IMR-90 (cell line): ENCODE data around the gene NDUFS2. TPM values are rescaled to one million over a fixed set of nuclear protein-coding genes. Genes with fewer than 3 reads are reported as not detected.

Experiments
- ATAC-seq: fragments of 200-7000 bp; cut with Tn5 transposase; 2 replicates; pipeline ENCODE4 v1.9.1; 2020; ENCODE audit warnings: low read depth, mild to moderate bottlenecking, moderate library complexity
- BruUV-seq: library from RNA; stranded (reverse); fragments of 400-500 nt; replicated peaks from 2 replicates; lab custom pipeline; 2021; lab: Mats Ljungman, UMichigan
- CTCF ChIA-PET: fragments of 300-600 bp; formaldehyde crosslinking; extraction: SDS; loops from one replicate; lab custom pipeline; 2021; ENCODE audit warnings: antibody characterized with exemption; lab: Yijun Ruan, JAX
- POLR2A ChIA-PET: fragments of 300-600 bp; sonication (Branson Sonifier 250); formaldehyde crosslinking; loops from one replicate; lab custom pipeline; 2022; ENCODE audit warnings: antibody characterized with exemption; ENCODE audit not compliant: unreplicated experiment; lab: Charles Lee
- DNase-seq: peaks from one replicate; pipeline ENCODE4 v3.0.0; 2013
- H2AFZ ChIP-seq: replicated peaks from 2 replicates; pipeline ENCODE3; 2013; ENCODE audit warnings: low read length, mild to moderate bottlenecking; ENCODE audit not compliant: poor library complexity
- H2AK5ac ChIP-seq: 2 replicates; pipeline ENCODE4 v1.6.1; 2013; ENCODE audit warnings: low read depth, low read length, inconsistent platforms
- H2AK9ac ChIP-seq: replicated peaks from 2 replicates; pipeline ENCODE3; 2013; ENCODE audit warnings: mild to moderate bottlenecking, low read depth, low read length, moderate library complexity; ENCODE audit not compliant: poor library complexity
- H2BK120ac ChIP-seq: 2 replicates; pipeline ENCODE4 v1.6.1; 2013; ENCODE audit warnings: low read depth, low read length, inconsistent platforms
- H2BK15ac ChIP-seq: 3 replicates; pipeline ENCODE4 v1.6.1; 2013; ENCODE audit warnings: low read depth, low read length, inconsistent platforms
- H2BK20ac ChIP-seq: 2 replicates; pipeline ENCODE4 v1.6.1; 2013; ENCODE audit warnings: low read depth, mild to moderate bottlenecking, inconsistent platforms, low read length, moderate library complexity
- H2BK5ac ChIP-seq: 2 replicates; pipeline ENCODE4 v1.6.1; 2013; ENCODE audit warnings: mild to moderate bottlenecking, low read depth, low read length, inconsistent platforms; ENCODE audit not compliant: poor library complexity, severe bottlenecking
- H3K14ac ChIP-seq: replicated peaks from 2 replicates; pipeline ENCODE4 v1.6.1; 2013; ENCODE audit warnings: low read depth, low read length, inconsistent platforms
- H3K18ac ChIP-seq: 2 replicates; pipeline ENCODE4 v1.6.1; 2013; ENCODE audit warnings: low read depth, low read length, control low read depth
- H3K23ac ChIP-seq: 2 replicates; pipeline ENCODE4 v1.6.1; 2013; ENCODE audit warnings: low read depth, low read length, inconsistent platforms
- H3K27ac ChIP-seq: 2 replicates; pipeline ENCODE4 v1.5.1; 2013; ENCODE audit warnings: mild to moderate bottlenecking, control low read depth, low read length; ENCODE audit not compliant: insufficient read depth
- H3K27me3 ChIP-seq: 2 replicates; pipeline ENCODE4 v1.6.1; 2013; ENCODE audit warnings: low read length; ENCODE audit not compliant: control insufficient read depth, insufficient read depth
- H3K36me3 ChIP-seq: 2 replicates; pipeline ENCODE4 v1.6.1; 2013; ENCODE audit warnings: low read length, mixed read lengths; ENCODE audit not compliant: control insufficient read depth, insufficient read depth
- H3K4ac ChIP-seq: 2 replicates; pipeline ENCODE4 v1.6.1; 2013; ENCODE audit warnings: low read depth, low read length, inconsistent platforms
- H3K4me1 ChIP-seq: 2 replicates; pipeline ENCODE4 v1.6.1; 2013; ENCODE audit warnings: low read length, mixed read lengths; ENCODE audit not compliant: control insufficient read depth, insufficient read depth
- H3K4me2 ChIP-seq: 2 replicates; pipeline ENCODE4 v1.6.1; 2013; ENCODE audit warnings: low read depth, mild to moderate bottlenecking, control low read depth, low read length, moderate library complexity
- H3K4me3 ChIP-seq: 2 replicates; pipeline ENCODE4 v1.5.1; 2013; ENCODE audit warnings: low read depth, mild to moderate bottlenecking, control low read depth, low read length, moderate library complexity; ENCODE audit not compliant: insufficient read depth
- H3K56ac ChIP-seq: 2 replicates; pipeline ENCODE4 v1.6.1; 2013; ENCODE audit warnings: low read length, inconsistent platforms; ENCODE audit not compliant: insufficient read depth; ENCODE audit errors: extremely low read depth
- H3K79me1 ChIP-seq, 2 experiments: 2 replicates each; pipeline ENCODE4 v1.6.1; 2013; ENCODE audit warnings: low read length in 2 of 2, inconsistent platforms in 1 of 2, low read depth in 1 of 2
- H3K9ac ChIP-seq: 2 replicates; pipeline ENCODE4 v1.6.1; 2013; ENCODE audit warnings: low read depth, low read length, control low read depth
- H3K9me1 ChIP-seq: 2 replicates; pipeline ENCODE4 v1.6.1; 2013; ENCODE audit warnings: low read length, inconsistent platforms; ENCODE audit not compliant: insufficient read depth
- H3K9me3 ChIP-seq: 2 replicates; pipeline ENCODE4 v1.6.1; 2013; ENCODE audit warnings: low read length; ENCODE audit not compliant: control insufficient read depth, insufficient read depth
- H4K20me1 ChIP-seq: 2 replicates; pipeline ENCODE4 v1.6.1; 2013; ENCODE audit warnings: low read length, inconsistent platforms; ENCODE audit not compliant: insufficient read depth
- H4K5ac ChIP-seq: 2 replicates; pipeline ENCODE4 v1.6.1; 2013; ENCODE audit warnings: mild to moderate bottlenecking, low read depth, low read length, control low read depth
- H4K8ac ChIP-seq, 2 experiments: 2 replicates each; pipeline ENCODE4 v1.6.1; 2013; ENCODE audit warnings: low read depth in 2 of 2, low read length in 2 of 2, control low read depth in 1 of 2, inconsistent platforms in 1 of 2
- H4K91ac ChIP-seq: 2 replicates; pipeline ENCODE4 v1.6.1; 2013; ENCODE audit warnings: low read depth, low read length, inconsistent platforms; ENCODE audit not compliant: insufficient read depth
- BHLHE40 ChIP-seq: fragments of 150-350 bp; IDR thresholded peaks from 2 replicates; pipeline ENCODE4 v1.6.1; 2016; ENCODE audit warnings: mild to moderate bottlenecking, low read depth, low read length
- CEBPB ChIP-seq: IDR thresholded peaks from 2 replicates; pipeline ENCODE4 v1.6.1; 2012; ENCODE audit warnings: low read depth, low read length, improper control_type of control experiment
- CHD1 ChIP-seq: IDR thresholded peaks from 2 replicates; pipeline ENCODE4 v1.6.1; 2012; ENCODE audit warnings: low read depth, low read length, improper control_type of control experiment
- FOS ChIP-seq: fragments of 150-350 bp; IDR thresholded peaks from 2 replicates; pipeline ENCODE4 v1.6.1; 2016; ENCODE audit warnings: low read depth, low read length
- MAFK ChIP-seq: IDR thresholded peaks from 2 replicates; pipeline ENCODE4 v1.6.1; 2012; ENCODE audit warnings: low read depth, low read length, improper control_type of control experiment
- MAZ ChIP-seq: IDR thresholded peaks from 2 replicates; pipeline ENCODE4 v1.6.1; 2012; ENCODE audit warnings: low read depth, mild to moderate bottlenecking, low read length, improper control_type of control experiment, moderate library complexity, borderline replicate concordance
- MXI1 ChIP-seq: IDR thresholded peaks from 2 replicates; pipeline ENCODE4 v1.6.1; 2012; ENCODE audit warnings: low read depth, mild to moderate bottlenecking, low read length, moderate library complexity, borderline replicate concordance
- NFE2L2 ChIP-seq: fragments of 150-350 bp; IDR thresholded peaks from 2 replicates; pipeline ENCODE4 v1.6.1; 2016; ENCODE audit warnings: low read depth, mild to moderate bottlenecking, low read length
- POLR2A ChIP-seq: IDR thresholded peaks from 2 replicates; pipeline ENCODE4 v1.6.1; 2012; ENCODE audit warnings: mild to moderate bottlenecking, low read depth, low read length
- RCOR1 ChIP-seq: IDR thresholded peaks from 2 replicates; pipeline ENCODE4 v1.6.1; 2012; ENCODE audit warnings: mild to moderate bottlenecking, low read length, improper control_type of control experiment; ENCODE audit not compliant: insufficient replicate concordance
- RFX5 ChIP-seq: IDR thresholded peaks from 2 replicates; pipeline ENCODE4 v1.8.0; 2012; ENCODE audit warnings: low read depth, mild to moderate bottlenecking, low read length, moderate library complexity
- SMC3 ChIP-seq: fragments of 150-350 bp; IDR thresholded peaks from 2 replicates; pipeline ENCODE4 v1.6.1; 2016; ENCODE audit warnings: low read depth, mild to moderate bottlenecking, antibody characterized with exemption, low read length, moderate library complexity
- whole genome bisulfite sequencing, 2 experiments: methylation state at CpG; one replicate each; pipeline versions ENCODE4 v1.1.5 to v1.1.7; 2013; ENCODE audit warnings: missing lambda C conversion rate in 2 of 2; ENCODE audit not compliant: insufficient read length in 1 of 2; ENCODE audit errors: extremely low coverage in 2 of 2; 5-methylcytosine and 5-hydroxymethylcytosine counted together
- dilution Hi-C: fragments of 300-500 bp; cut with HindIII; formaldehyde crosslinking; loops from one replicate; pipeline ENCODE4 v1.14.3; 2018; ENCODE audit warnings: low sequenced_read_pairs; ENCODE audit not compliant: unreplicated experiment
- in situ Hi-C: fragments of 300-500 bp; cut with MboI; formaldehyde crosslinking; loops from 3 replicates; pipeline ENCODE4 v1.14.3; 2019; ENCODE audit warnings: low sequenced_read_pairs, inconsistent platforms, mixed read lengths
- intact Hi-C: fragments of 100-400 bp; cut with micrococcal nuclease; formaldehyde crosslinking; loops from 2 replicates; pipeline ENCODE4 v1.10.0; 2022
- polyA plus RNA-seq, 3 experiments: library from polyadenylated mRNA; depleted of rRNA; stranded (reverse); fragments of >200 nt; gene quantifications; 2 replicates each; pipeline ENCODE4 v1.2.3, GENCODE V29; 2012; ENCODE audit warnings: low replicate concordance in 1 of 3
- total RNA-seq: library from RNA; depleted of rRNA; stranded (reverse); fragments of >200 nt; gene quantifications from 2 replicates; pipeline ENCODE4 v1.2.3, GENCODE V29; 2012
- TF ChIP-seq, protein P1 (sequence below): conservative IDR thresholded peaks from 2 replicates; pipeline ENCODE4 v1.5.1; 2012; ENCODE audit warnings: mild to moderate bottlenecking, low read depth, low read length, improper control_type of control experiment
- TF ChIP-seq, protein P2 (sequence below): fragments of 150-350 bp; IDR thresholded peaks from 2 replicates; pipeline ENCODE4 v1.6.1; 2016; ENCODE audit warnings: low read depth, mild to moderate bottlenecking, low read length, moderate library complexity, borderline replicate concordance

Gene NDUFS2
- total and polyA plus RNA-seq, 2 of the 4 experiments (the other 2 are of a cell fraction): 85.5 to 101 TPM

DNA sequence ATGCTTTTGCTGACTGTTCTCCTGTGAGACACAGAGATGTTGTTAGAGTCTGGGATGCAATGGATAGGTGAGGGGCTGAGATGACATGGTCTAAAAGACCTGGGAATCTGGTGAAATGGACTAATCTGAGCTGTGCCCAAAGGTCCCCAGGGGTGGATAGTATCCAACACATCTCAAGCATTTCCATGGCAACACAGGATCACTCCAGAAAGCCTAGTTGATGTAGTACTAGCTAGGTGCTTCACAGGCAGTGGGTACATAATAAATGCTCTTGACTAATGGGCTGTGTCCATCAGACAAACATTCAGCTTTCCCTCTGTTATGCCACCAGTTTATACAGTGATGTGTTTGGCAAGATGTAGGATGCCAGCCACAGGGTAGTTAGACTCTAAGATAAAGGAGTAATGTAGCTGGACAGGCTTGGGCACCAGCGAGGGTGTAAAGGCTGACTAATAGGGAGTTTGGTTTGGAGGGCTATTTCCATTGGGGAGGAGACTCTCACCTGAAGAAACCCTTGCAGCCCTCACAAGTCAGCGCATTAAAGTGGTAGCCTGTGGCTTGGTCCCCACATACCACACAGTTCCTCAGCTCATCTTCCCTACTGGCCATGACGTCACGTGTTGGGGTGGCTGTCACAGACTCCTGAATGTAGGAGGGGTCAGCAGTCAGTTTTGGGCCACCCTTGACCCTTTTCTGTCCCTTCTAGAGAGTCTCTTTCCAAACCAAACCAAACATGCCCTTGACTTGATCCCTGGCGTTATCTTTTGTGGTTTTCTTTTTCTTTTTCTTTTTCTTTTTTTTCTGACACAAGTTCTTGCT, 34.0 kb downstream of the NDUFS2 start (continued):
- no peak for TF ChIP-seq MAZ

DNA sequence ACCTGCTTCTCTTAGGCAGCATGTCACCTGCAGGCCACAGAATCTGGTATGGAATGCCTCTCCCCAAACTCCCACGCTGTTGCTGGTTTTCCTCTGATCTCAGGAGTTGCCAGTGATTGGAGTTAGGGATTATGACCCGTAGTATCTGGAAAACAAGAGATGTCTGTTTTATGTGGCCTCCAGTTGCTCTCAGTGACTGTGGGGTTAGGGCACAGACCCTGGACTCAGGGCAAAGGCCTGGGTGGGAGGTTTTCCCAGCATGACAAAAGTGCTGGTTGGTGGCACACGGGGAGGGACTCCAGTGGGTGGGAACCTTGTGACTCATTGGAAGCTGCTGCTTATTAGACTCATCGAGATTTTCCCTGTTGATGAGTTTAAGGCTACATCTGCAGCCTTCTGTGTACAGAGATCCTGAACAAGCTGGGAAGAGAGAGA, 35.9 kb downstream of the NDUFS2 start, which contains the start of gene NR1I3:
NR1I3 (minus strand) TSS at position 165 of the 435 bp plus-strand sequence. CDS start 1,638 bp downstream, outside the sequence.
- TF ChIP-seq SMC3 (no peak), CHD1 (no peak), MXI1 (no peak), BHLHE40 (no peak), CEBPB (no peak), MAFK (no peak), NFE2L2 (no peak), POLR2A (no peak), RCOR1 (no peak), FOS (no peak), RFX5 (no peak)
- TF ChIP-seq, protein P1, sequence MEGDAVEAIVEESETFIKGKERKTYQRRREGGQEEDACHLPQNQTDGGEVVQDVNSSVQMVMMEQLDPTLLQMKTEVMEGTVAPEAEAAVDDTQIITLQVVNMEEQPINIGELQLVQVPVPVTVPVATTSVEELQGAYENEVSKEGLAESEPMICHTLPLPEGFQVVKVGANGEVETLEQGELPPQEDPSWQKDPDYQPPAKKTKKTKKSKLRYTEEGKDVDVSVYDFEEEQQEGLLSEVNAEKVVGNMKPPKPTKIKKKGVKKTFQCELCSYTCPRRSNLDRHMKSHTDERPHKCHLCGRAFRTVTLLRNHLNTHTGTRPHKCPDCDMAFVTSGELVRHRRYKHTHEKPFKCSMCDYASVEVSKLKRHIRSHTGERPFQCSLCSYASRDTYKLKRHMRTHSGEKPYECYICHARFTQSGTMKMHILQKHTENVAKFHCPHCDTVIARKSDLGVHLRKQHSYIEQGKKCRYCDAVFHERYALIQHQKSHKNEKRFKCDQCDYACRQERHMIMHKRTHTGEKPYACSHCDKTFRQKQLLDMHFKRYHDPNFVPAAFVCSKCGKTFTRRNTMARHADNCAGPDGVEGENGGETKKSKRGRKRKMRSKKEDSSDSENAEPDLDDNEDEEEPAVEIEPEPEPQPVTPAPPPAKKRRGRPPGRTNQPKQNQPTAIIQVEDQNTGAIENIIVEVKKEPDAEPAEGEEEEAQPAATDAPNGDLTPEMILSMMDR: no peak
- TF ChIP-seq, protein P2, sequence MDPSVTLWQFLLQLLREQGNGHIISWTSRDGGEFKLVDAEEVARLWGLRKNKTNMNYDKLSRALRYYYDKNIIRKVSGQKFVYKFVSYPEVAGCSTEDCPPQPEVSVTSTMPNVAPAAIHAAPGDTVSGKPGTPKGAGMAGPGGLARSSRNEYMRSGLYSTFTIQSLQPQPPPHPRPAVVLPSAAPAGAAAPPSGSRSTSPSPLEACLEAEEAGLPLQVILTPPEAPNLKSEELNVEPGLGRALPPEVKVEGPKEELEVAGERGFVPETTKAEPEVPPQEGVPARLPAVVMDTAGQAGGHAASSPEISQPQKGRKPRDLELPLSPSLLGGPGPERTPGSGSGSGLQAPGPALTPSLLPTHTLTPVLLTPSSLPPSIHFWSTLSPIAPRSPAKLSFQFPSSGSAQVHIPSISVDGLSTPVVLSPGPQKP: no peak
- Histone ChIP-seq H3K27ac (no peak within 1 kb of the TSS), H4K8ac (no peak within 1 kb of the TSS), H2AFZ (peak within 1 kb of the TSS; percentile 23), H3K4ac (no peak within 1 kb of the TSS), H4K20me1 (no peaks in the 10 kb centered on the region), H3K79me1 (no peaks in the 10 kb centered on the region), H4K5ac (no peak within 1 kb of the TSS), H3K4me1 (no peaks in the 10 kb centered on the region), H3K36me3 (no peaks in the 10 kb centered on the region), H3K4me3 (no peak within 1 kb of the TSS), H3K4me2 (no peak within 1 kb of the TSS), H2BK120ac (no peak within 1 kb of the TSS), H3K14ac (no peak within 1 kb of the TSS), H3K18ac (no peak within 1 kb of the TSS), H3K23ac (no peak within 1 kb of the TSS), H2BK20ac (no peak within 1 kb of the TSS), H2BK5ac (no peak within 1 kb of the TSS), H2BK15ac (no peak within 1 kb of the TSS), H3K56ac (no peak within 1 kb of the TSS), H4K91ac (no peak within 1 kb of the TSS), H2AK9ac (no peak within 1 kb of the TSS), H3K9me1 (no peaks in the 10 kb centered on the region), H3K9me3 (no peaks in the 10 kb centered on the region), H2AK5ac (no peak within 1 kb of the TSS), H3K27me3 (peaks cover 12% of the 10 kb centered on the region), H3K9ac (no peak within 1 kb of the TSS)
- dilution Hi-C loops: no loop called here
- ChIA-PET CTCF (no interaction called here), POLR2A (no interaction called here)
- no TSS peak for BruUV-seq
- ATAC-seq (no peak), DNase-seq (no peak)
- no CpG with 5 or more reads among the region's 4 CpGs for WGBS, 2 experiments
- intact Hi-C loops: loop anchor here (5.0 kb wide), 1 partner anchor 34 kb away; no protein-coding TSS in a partner anchor
- in situ Hi-C loops: no loop called here
